Activated CD4-positive, alpha-beta T cell treated with anti-CD3 and anti-CD28 coated beads, Interleukin-2, Interleukin-6, amounts not matched to agents 100 ng/mL and 50 ng/mL, durations not matched to agents 16 hours and 8 hours (primary cell): ENCODE results near the gene VAMP1.
"Not testable (repeated sequence)": the region's sequence is repeated elsewhere in the genome, so short reads cannot be mapped to it uniquely, and the experiment has no call there.

Source experiments
- DNase-seq: peaks from one replicate; pipeline ENCODE4 v3.0.0-alpha.2; 2020

The VAMP1 gene

GRCh38 chr12:6470375-6471163, at the start of gene VAMP1:
Gene VAMP1 (minus strand): TSS chr12:6470677. CDS start chr12:6470531, 146 bp downstream.
- DNase-seq, result peak; percentile 99

GRCh38 chr12:6520186-6520585, 49.7 kb upstream of the VAMP1 start:
- DNase-seq, result no peak

- DNase-seq, result no peak
Measured at GRCh38 chr12:6508087-6508486, 37.6 kb upstream of the VAMP1 start.

GRCh38 chr12:6507102-6507998, 36.9 kb upstream of the VAMP1 start:
- DNase-seq, result no peak

- no peak for DNase-seq
Measured at GRCh38 chr12:6500466-6500865, 30.0 kb upstream of the VAMP1 start.

- not testable (repeated sequence) for DNase-seq
Measured at GRCh38 chr12:6497291-6497690, 26.8 kb upstream of the VAMP1 start.

GRCh38 chr12:6494968-6495367, 24.5 kb upstream of the VAMP1 start:
- peak; percentile 11 for DNase-seq

GRCh38 chr12:6494258-6494743, 23.8 kb upstream of the VAMP1 start:
- DNase-seq, result no peak

- peak; percentile 99 for DNase-seq
Measured at GRCh38 chr12:6493497-6494257, 23.2 kb upstream of the VAMP1 start, which contains the start of gene NCAPD2. Gene NCAPD2 (plus strand): TSS chr12:6494102. CDS start chr12:6495099, 997 bp downstream.

- DNase-seq, result peak; percentile 97
Measured at GRCh38 chr12:6492838-6493496, 22.5 kb upstream of the VAMP1 start, which contains the start of gene MRPL51. Gene MRPL51 (minus strand): TSS chr12:6493262. CDS start chr12:6493136, 126 bp downstream.

GRCh38 chr12:6490673-6491072, 20.2 kb upstream of the VAMP1 start:
- DNase-seq, result not testable (repeated sequence)

- DNase-seq, result no peak
Measured at GRCh38 chr12:6489449-6489848, 19.0 kb upstream of the VAMP1 start.

- DNase-seq, result no peak
Measured at GRCh38 chr12:6488240-6488639, 17.8 kb upstream of the VAMP1 start.

GRCh38 chr12:6478416-6478815, 7.9 kb upstream of the VAMP1 start:
- DNase-seq, result no peak

- not testable (repeated sequence) for DNase-seq
Measured at GRCh38 chr12:6477601-6478377, 7.3 kb upstream of the VAMP1 start.

GRCh38 chr12:6476489-6476888, 6.0 kb upstream of the VAMP1 start:
- DNase-seq, result no peak

GRCh38 chr12:6475233-6475975, 4.9 kb upstream of the VAMP1 start:
- not testable (repeated sequence) for DNase-seq

- no peak for DNase-seq
Measured at GRCh38 chr12:6472491-6472890, 2.0 kb upstream of the VAMP1 start.

GRCh38 chr12:6471989-6472360, 1.5 kb upstream of the VAMP1 start:
- no peak for DNase-seq

GRCh38 chr12:6469609-6470374, 685 bp downstream of the VAMP1 start:
- peak; percentile 30 for DNase-seq
